CD4-positive, alpha-beta T cell treated with Interleukin-17A for 1 hour (primary cell): ENCODE measurements around the gene MCU.
"Not testable (repeated sequence)": the region's sequence is repeated elsewhere in the genome, so short reads cannot be mapped to it uniquely, and the experiment has no call there.

Experiments used
- DNase-seq: peaks from one replicate; pipeline ENCODE4 v3.0.0-alpha.2; 2020

The MCU gene

GRCh38 chr10:72912736-72913135 lies 220.8 kb downstream of the MCU start:
- no peak for DNase-seq

- DNase-seq = no peak
Observed at GRCh38 chr10:72913287-72913686, 221.3 kb downstream of the MCU start.

- DNase-seq = not testable (repeated sequence)
Observed at GRCh38 chr10:72917201-72917600, 225.3 kb downstream of the MCU start.

GRCh38 chr10:72917803-72918332 lies 225.9 kb downstream of the MCU start:
- DNase-seq = not testable (repeated sequence)

GRCh38 chr10:72918352-72918751 lies 226.4 kb downstream of the MCU start:
- DNase-seq = no peak

GRCh38 chr10:72921147-72921683 lies 229.3 kb downstream of the MCU start:
- not testable (repeated sequence) for DNase-seq

GRCh38 chr10:72924351-72924750 lies 232.4 kb downstream of the MCU start:
- no peak for DNase-seq

- DNase-seq = no peak
Observed at GRCh38 chr10:72925951-72926465, 234.1 kb downstream of the MCU start.

GRCh38 chr10:72927485-72927884 lies 235.5 kb downstream of the MCU start:
- DNase-seq = no peak

GRCh38 chr10:72928798-72929197 lies 236.9 kb downstream of the MCU start:
- no peak for DNase-seq

GRCh38 chr10:72930276-72930675 lies 238.3 kb downstream of the MCU start:
- no peak for DNase-seq

GRCh38 chr10:72932259-72933015 lies 240.5 kb downstream of the MCU start:
- no peak for DNase-seq

GRCh38 chr10:72935361-72935760 lies 243.4 kb downstream of the MCU start:
- DNase-seq = no peak
